WERI-Rb-1 (cell line): ENCODE measurements around the gene ARMC2.

Experiments used
- DNase-seq: peaks from one replicate; pipeline ENCODE4 v3.0.0-alpha.2; 2020
- H3K27ac ChIP-seq: fragments of 250-450 bp; sonication (Bioruptor Pico); 2 replicates; pipeline ENCODE4 v1.5.1; 2020; ENCODE audit warnings: mild to moderate bottlenecking, moderate library complexity
- H3K27me3 ChIP-seq: fragments of 250-450 bp; sonication (Bioruptor Pico); 2 replicates; pipeline ENCODE4 v1.5.1; 2021; ENCODE audit warnings: mild to moderate bottlenecking, low read depth, moderate library complexity; ENCODE audit not compliant: insufficient read depth, severe bottlenecking
- H3K36me3 ChIP-seq: fragments of 250-450 bp; sonication (Bioruptor Pico); 2 replicates; pipeline ENCODE4 v1.5.1; 2020; ENCODE audit warnings: mild to moderate bottlenecking, moderate library complexity
- H3K4me3 ChIP-seq: 2 replicates; pipeline ENCODE4 v1.5.1; 2011; ENCODE audit warnings: low read depth, mild to moderate bottlenecking, control low read depth, low read length
- H3K9me3 ChIP-seq: fragments of 250-450 bp; sonication (Bioruptor Pico); 2 replicates; pipeline ENCODE4 v1.5.1; 2021; ENCODE audit warnings: mild to moderate bottlenecking, moderate library complexity; ENCODE audit not compliant: severe bottlenecking
- CTCF ChIP-seq: IDR thresholded peaks from 2 replicates; pipeline ENCODE4 v1.5.1; 2011; ENCODE audit warnings: low read depth, mild to moderate bottlenecking, control low read depth, inconsistent platforms, low read length

The ARMC2 gene

GRCh38 chr6:108982154-108983113, 134.2 kb downstream of the ARMC2 start:
- no peak for DNase-seq
- H3K4me3 ChIP-seq = no peak overlapping the region
- no peak overlapping the region for H3K27ac ChIP-seq
- H3K9me3 ChIP-seq = no peaks in the 10 kb centered on the region
- no peak for TF ChIP-seq CTCF
- H3K27me3 ChIP-seq = no peaks in the 10 kb centered on the region
- H3K36me3 ChIP-seq = peaks cover 14% of the 10 kb centered on the region

- peaks cover 19% of the 10 kb centered on the region for H3K36me3 ChIP-seq
- no peak overlapping the region for H3K4me3 ChIP-seq
- DNase-seq = no peak
- no peaks in the 10 kb centered on the region for H3K9me3 ChIP-seq
- H3K27me3 ChIP-seq = no peaks in the 10 kb centered on the region
- no peak overlapping the region for H3K27ac ChIP-seq
- no peak for TF ChIP-seq CTCF
These were observed 134.9 kb downstream of the ARMC2 start for GRCh38 chr6:108983151-108983550.

DNA sequence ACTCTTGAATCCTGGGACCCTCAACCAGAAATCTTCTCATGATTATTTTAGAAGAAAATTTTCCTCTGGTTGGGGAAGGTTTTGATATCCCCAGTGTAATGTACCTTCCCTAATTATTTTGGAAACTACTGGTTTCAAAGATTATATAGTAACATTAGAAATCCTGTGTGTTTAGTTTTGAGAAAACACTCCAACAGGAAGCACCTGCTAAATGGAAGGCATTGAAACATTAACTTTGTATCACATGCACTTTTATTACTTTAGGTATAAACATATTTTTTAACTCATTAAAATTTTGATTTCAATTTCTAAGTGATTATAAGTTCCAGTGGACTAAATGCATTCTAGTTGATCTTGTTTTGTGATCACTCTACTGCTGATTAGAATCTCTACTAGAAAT, 137.1 kb downstream of the ARMC2 start:
- H3K27me3 ChIP-seq = no peaks in the 10 kb centered on the region
- no peak for DNase-seq

GRCh38 chr6:108987156-108987555, 138.9 kb downstream of the ARMC2 start:
- Histone ChIP-seq H3K9me3 (no peaks in the 10 kb centered on the region), H3K36me3 (peaks cover 53% of the 10 kb centered on the region), H3K27ac (no peak overlapping the region), H3K4me3 (no peak overlapping the region), H3K27me3 (no peaks in the 10 kb centered on the region)
- TF ChIP-seq CTCF = no peak
- DNase-seq = no peak

More for the DNA sequence above, 137.1 kb downstream of the ARMC2 start:
- Histone ChIP-seq H3K36me3 (peaks cover 37% of the 10 kb centered on the region), H3K9me3 (no peaks in the 10 kb centered on the region), H3K27ac (no peak overlapping the region), H3K4me3 (no peak overlapping the region)
- TF ChIP-seq CTCF = no peak

- no peaks in the 10 kb centered on the region for H3K27me3 ChIP-seq
- H3K9me3 ChIP-seq = no peaks in the 10 kb centered on the region
- no peak overlapping the region for H3K27ac ChIP-seq
- no peak for TF ChIP-seq CTCF
- no peak overlapping the region for H3K4me3 ChIP-seq
- DNase-seq = no peak
- H3K36me3 ChIP-seq = peaks cover 65% of the 10 kb centered on the region
These were observed 140.1 kb downstream of the ARMC2 start for GRCh38 chr6:108988296-108988695.
